ENCODE results near the gene MTF1.

MTF1 gene

GRCh38 chr1:37831809-37832208, 27.6 kb downstream of the MTF1 start:
- no peak for DNase-seq

GRCh38 chr1:37831109-37831508, 28.3 kb downstream of the MTF1 start:
- DNase-seq: no peak

GRCh38 chr1:37828410-37829074, 30.9 kb downstream of the MTF1 start:
- no peak for DNase-seq

DNA sequence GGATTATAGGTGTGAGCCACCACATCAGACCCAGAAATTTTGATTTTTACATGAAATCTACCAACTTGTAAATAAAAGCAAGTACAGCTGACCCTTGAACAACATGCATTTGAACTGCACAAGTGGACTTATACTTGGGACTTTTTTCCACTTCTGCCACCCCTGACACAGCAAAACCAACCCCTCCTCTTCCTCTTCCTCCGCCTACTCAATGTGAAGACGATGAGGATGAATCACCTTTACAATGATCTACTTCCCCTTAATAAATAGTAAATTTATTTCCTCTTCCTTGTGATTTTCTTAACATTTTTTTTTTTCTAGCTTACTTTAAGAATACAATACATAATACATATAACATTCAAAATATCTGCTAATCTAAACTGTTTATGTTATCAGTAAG, 33.9 kb downstream of the MTF1 start:
- no peak for DNase-seq

DNA sequence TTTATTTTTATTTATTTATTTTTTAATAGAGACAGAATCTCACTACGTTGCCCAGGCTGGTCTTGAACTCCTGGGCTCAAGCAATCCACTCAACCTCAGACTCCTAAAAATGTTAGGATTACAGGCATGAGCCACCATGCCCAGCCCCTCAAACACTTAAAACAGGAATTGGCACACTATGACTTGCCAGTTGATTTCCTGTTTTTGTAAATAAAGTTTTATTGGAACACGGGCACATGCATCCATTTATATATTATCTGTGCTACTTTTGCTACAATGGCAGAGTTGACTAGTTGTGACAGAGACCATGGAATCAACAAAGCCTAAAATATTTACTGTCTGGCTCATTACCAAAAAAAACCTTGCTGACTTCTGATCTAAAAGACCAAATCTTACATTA, 35.4 kb downstream of the MTF1 start:
- no peak for DNase-seq

DNA sequence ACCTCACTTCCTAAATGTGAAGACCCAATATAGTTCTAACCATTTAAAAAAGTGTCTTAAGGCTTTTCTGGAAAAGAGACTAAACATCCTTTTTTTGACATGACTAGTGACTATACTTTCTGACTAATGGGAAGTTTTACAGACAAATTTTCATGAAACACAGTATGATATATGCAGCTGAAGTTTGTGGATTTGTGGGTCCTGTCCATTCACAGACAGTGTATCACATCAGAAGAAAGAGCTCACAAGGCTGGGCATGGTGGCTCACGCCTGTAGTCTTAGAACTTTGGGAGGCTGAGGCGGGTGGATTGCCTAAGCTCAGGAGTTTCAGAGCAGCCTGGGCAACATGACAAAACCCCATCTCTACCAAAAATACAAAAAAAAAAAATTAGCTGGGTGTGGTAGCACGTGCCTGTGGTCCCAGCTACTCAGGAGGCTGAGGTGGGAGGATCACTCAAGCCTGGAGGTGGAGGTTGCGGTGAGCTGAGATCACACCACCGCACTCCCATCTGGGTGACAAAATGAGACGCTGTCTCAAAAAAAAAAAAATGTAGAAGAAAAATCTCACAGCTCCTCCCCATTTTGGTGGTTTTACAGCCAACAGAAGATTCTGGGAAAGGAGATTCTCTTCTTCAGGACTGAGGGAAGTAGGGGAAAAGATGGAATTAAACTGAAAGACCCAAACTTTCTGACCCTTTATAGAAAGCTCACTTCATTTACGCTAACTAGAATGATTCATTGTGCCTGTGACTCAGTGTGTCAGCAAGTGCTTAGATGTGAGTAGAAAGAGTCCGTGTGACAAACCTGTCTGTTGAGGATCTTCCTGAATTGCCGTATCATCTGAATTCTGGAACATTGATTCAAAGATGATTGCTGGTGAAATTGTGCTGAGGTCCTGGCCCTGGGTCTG, 36.2 kb downstream of the MTF1 start:
- DNase-seq: no peak

- no peak for DNase-seq
Observed at GRCh38 chr1:37821481-37821880, 37.9 kb downstream of the MTF1 start.

DNA sequence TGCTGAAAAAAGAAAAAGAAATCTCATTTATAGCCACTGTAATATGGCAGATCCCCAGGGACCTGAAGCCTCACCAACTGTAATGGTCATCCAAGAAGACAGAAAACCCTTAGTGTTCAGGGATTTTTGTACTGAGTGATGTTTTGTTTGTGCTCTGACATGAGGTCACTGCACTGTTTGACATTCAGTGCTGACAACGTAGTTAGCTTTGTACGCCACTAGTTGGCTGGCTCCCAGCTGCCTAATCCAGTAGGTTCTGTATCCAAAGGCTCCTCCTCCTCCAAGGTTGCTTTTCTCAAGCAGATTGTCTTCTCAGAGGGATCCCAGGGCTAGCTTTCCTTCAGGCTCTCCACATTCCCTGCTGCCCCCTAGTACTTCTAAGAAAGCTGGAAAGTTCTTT, 41.9 kb downstream of the MTF1 start:
- peak in 37 of 51 donors; percentile 6 to 78 (median 42) for DNase-seq

DNA sequence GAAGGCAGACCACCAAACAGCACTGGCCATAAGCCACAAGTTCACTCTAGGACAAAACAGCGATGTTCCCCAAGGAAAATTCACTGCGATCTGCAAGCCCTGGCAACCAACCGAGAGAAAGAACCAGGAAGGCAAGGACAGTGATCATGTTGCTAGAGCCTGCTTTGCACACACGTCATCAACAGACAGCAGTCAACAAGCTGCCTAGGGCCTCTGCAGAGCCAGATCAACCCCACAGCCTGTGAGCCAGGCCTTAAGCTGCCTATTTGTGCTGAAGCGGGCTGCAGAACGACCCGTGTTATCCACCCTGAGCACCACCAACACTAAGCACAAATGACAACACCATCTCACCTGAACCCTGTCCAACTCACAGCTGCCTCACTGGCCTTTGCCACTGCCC, 45.1 kb downstream of the MTF1 start:
- DNase-seq: peak in 25 of 51 donors; percentile 6 to 62 (median 21)

DNA sequence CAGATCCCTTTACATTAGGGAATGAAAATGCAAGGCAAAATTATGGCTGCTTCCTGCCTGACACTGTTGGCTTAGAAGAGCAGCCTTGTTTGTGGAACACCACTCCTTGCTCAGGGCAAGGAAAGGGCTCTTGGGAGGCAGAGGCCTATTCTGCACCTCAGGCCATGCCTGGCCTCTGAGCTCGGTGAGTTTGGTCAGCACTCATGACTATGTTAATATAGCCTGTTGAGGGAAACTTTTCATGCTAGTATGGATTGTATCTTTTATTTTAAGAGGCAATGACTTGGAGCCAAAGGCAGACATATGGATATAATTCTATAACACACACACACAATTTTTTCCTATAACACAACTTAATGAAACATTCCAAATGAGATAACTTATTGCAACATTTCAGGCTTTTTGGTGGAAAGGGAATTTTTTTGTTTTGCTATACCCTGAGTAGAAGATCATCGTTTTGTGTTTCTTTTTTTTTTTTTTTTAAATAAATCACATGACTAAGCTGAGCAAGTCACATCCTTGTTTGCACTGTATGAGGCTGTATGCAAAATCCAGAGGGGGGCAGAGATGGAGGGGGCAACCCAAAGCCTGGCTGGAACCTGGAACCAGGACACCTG, 45.8 kb downstream of the MTF1 start:
- no peak for DNase-seq

DNA sequence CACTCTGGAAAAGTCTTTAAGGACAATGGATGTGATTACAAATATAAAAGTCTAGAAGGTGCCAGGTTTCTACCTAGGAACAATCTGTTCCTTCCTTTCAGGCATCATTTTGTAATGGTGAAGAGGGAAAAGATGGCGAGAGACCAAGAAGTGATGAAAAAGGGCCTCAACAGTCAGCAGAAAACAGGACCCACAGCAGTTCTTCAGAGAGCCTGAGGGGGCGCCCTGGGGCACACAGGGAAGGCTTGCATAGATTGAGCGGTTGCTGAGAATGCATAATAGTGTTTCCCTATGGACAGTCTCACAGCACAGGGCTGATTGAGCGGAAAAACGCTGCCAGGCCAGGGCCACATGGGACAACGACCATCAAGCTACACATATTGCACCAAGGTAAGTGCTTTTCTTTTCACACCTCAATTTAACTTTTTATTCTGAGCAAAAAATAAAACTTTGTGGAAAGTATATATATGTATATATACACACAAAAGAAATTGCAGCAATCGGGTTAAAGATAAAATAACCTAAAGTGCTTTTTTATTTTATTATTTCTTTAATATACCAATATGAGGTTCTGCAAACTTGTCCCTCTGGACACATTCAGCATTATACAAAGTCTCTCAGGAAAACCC, 48.3 kb downstream of the MTF1 start:
- DNase-seq: peak in 33 of 51 donors; percentile 4 to 72 (median 43)

- DNase-seq: no peak
Observed at GRCh38 chr1:37809942-37810341, 49.5 kb downstream of the MTF1 start.

DNA sequence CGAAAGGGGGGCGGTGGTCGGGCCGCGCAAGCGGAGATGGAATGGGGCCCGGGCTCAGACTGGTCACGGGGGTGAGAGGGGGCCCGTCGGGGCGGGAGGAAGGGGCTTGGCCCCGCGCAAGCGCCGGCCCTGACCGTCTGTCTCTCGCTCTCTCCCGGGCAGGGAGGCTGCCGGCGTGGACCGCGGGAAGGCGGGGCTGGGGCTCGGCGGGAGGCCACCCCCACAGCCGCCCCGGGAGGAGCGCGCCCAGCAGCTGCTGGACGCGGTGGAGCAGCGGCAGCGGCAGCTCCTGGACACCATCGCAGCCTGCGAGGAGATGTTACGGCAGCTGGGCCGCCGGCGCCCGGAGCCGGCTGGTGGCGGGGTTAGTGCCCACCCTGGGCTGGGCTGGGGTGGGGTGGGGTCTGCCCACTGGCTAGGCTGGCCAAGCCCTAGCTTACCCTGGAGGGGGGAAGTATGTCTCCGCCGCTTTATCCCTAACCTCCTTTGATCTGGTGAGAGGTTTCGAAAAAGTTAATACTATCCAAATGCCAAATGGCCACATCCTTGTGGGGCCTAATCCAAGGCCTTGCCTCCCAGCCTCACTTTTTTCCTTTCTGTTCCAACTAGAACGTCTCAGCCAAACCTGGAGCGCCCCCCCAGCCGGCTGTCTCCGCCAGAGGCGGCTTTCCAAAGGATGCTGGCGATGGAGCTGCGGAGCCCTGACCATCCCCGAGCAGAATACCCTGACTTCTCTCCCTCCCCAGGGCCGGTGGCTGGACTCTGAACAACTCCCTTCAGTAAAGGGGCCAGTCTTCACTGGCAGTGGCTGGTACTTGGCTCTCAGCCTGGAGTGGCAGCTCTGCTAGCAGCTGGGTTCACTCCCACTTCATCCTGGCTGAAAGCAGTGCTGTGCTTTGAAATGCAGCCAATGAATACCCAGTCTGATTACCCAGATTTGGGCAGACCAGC, 50.7 kb downstream of the MTF1 start:
- peak in 48 of 51 donors; percentile 35 to 96 (median 83) for DNase-seq

DNA sequence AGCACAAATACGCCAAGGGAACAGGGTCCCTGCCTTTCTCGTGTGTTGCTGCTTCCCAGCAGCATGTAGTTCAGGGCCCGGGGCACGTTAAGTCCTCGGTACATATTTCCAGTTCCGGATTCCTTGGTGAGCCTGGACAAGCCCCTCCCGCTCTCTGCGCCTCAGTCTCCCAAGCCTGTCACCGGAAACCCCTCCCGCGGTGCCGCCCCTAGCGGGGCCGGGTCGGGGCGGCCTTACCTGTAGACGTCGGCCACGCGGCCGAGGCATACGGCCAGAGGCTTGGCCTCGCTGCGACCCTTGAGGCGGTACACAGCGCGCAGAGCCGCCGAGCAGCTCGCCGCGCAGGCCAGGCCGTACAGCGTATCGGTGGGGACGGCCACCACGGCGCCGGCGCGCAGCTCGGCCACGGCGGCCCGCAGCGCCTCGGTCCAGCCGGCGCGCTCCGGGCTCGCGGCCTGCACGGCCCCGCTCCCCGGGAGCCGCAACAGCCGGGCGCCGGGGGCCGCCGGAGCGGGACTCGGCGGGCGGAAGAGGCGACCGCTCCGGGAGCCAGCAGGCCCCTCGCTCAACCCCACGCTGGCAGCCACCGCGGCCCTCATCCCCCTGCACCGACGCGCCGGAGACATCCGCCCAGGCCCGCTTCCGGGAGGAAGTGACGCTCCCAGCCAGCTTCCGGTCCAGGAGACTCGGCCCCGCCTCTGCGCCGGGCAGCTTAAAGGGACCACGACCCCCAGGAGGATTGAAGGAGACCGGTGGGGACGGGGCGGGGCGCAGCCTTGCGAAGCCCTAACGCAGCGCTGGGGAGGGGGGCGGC, 51.6 kb downstream of the MTF1 start, which contains the start of the genes C1orf122 and YRDC:
TSS of gene C1orf122 (plus strand) at position 236 of the 814 bp plus-strand sequence. CDS start 615 bp downstream, outside the sequence.
TSS of gene YRDC (minus strand) at position 654 of the 814 bp plus-strand sequence. CDS start at position 626, 28 bp downstream.
- DNase-seq: peak; percentile 33 to 97 (median 91)

DNA sequence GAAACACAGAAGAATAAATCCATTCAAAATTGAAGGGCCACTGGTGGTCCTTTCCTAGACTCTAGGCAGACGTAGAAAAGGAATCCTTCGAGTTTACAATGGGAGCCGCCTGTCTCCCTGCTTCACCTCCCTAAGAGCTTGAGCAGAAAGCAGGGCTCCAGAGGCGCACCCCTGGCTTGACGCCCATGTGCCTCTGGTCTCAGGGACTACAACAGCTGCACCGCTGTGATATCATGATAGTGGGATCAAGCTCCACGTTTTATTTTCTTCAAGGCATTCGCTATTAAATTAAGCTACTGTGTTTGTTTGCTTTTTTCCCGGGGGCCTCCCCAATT, 52.2 kb downstream of the MTF1 start:
- no peak for DNase-seq

- DNase-seq: no peak
Observed at GRCh38 chr1:37802439-37802838, 57.0 kb downstream of the MTF1 start.

- DNase-seq: no peak
Observed at GRCh38 chr1:37797750-37798345, 61.5 kb downstream of the MTF1 start.

GRCh38 chr1:37795340-37796125, 63.9 kb downstream of the MTF1 start:
- DNase-seq: peak in 19 of 51 donors; percentile 3 to 55 (median 13)

Measured in hypothalamus (tissue), 51 donors.